IPS-18a (cell line): ENCODE measurements around the gene OR10J4.

Source experiments
- H3K27ac ChIP-seq: one replicate; pipeline ENCODE4 v1.5.1; 2013; ENCODE audit warnings: low read length
- H3K27me3 ChIP-seq: one replicate; pipeline ENCODE4 v1.6.1; 2013; ENCODE audit warnings: mild to moderate bottlenecking, low read length; ENCODE audit not compliant: control insufficient read depth, insufficient read depth
- H3K36me3 ChIP-seq: one replicate; pipeline ENCODE4 v1.6.1; 2013; ENCODE audit warnings: low read depth, low read length; ENCODE audit not compliant: control insufficient read depth
- H3K4me1 ChIP-seq: one replicate; pipeline ENCODE4 v1.6.1; 2013; ENCODE audit warnings: low read depth, low read length; ENCODE audit not compliant: control insufficient read depth
- H3K4me3 ChIP-seq: one replicate; pipeline ENCODE4 v1.5.1; 2013; ENCODE audit warnings: low read length
- H3K9ac ChIP-seq: one replicate; pipeline ENCODE4 v1.6.1; 2013; ENCODE audit warnings: mild to moderate bottlenecking, low read length, moderate library complexity
- H3K9me3 ChIP-seq: one replicate; pipeline ENCODE4 v1.6.1; 2013; ENCODE audit warnings: low read depth, low read length; ENCODE audit not compliant: control insufficient read depth

The OR10J4 gene

DNA sequence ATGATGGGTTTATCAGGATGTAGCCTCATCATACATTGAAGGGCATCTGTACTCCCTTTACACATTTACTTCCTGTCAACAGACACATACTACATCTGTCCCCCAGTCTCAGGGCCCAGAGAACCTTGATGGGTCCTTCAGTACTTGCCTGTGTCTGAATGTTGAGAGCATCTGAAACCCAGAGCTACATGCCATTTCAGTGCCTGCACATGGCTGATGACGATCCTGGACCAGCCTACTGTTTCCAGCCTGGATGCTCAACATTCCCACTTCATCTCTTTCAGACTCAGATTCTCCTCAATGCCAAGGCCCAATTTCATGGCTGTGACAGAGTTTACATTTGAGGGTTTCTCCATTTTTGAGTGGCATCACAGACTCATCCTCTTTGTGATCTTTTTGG is at the start of gene OR10J4:
Gene OR10J4 (plus strand): TSS at position 301 of the 400 bp plus-strand sequence.
- H3K4me1 ChIP-seq, result no peaks in the 10 kb centered on the region
- no peaks in the 10 kb centered on the region for H3K36me3 ChIP-seq
- no peaks in the 10 kb centered on the region for H3K27me3 ChIP-seq
- H3K4me3 ChIP-seq, result no peak within 1 kb of the TSS
- H3K9me3 ChIP-seq, result no peaks in the 10 kb centered on the region
- no peak within 1 kb of the TSS for H3K27ac ChIP-seq
- no peak within 1 kb of the TSS for H3K9ac ChIP-seq

DNA sequence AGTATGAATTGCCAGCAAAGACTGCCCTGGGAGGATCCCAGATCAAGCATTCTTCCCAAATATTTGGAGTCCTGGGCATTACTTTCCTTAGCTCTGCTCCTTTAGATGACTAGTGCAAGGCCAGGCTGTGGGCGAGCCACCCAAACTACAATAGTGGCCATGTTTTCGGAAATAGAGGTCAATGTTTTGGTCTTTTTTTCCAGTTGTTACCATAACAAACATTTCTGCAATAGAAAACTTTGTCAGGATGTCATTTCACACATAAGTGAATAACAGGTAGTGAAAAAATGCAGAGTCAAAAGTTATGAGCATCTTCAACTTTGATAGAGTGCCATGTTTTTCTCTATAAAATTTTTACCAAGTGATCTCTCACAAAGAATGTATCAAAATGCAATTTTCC is 25.2 kb upstream of the OR10J4 start:
- H3K27ac ChIP-seq, result no peak overlapping the region
- no peak overlapping the region for H3K4me3 ChIP-seq
- H3K4me1 ChIP-seq, result peaks cover 3% of the 10 kb centered on the region
- no peaks in the 10 kb centered on the region for H3K9me3 ChIP-seq
- no peaks in the 10 kb centered on the region for H3K27me3 ChIP-seq
- no peak overlapping the region for H3K9ac ChIP-seq
- no peaks in the 10 kb centered on the region for H3K36me3 ChIP-seq

DNA sequence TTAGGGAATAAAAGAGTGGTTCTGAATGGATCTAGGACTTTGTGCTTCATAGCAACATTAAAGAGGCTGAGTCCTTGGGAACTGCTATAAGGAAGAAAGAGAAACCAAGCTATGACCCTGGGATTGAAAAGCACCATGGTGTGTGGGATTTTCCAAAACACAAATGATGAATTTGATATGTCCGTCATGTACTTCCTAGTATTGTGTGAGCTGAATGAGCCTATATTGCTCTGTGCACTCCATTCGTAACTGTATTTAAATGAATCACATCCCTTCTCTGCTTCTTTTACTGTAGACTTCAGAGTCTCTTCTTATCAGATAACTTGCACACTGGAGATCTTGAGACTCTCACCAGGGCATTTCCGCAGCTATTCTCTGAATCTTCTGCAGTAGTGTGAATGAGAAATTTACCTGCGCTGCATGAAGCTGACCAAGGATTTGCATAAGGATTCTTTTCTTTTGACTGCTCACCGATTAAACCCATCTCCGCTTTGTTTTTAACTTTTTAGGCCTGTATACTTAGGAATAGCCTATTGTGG is 23.1 kb upstream of the OR10J4 start:
- Histone ChIP-seq H3K27ac (no peak overlapping the region), H3K9me3 (no peaks in the 10 kb centered on the region), H3K9ac (no peak overlapping the region), H3K4me3 (no peak overlapping the region), H3K4me1 (peaks cover 3% of the 10 kb centered on the region), H3K27me3 (no peaks in the 10 kb centered on the region), H3K36me3 (no peaks in the 10 kb centered on the region)

DNA sequence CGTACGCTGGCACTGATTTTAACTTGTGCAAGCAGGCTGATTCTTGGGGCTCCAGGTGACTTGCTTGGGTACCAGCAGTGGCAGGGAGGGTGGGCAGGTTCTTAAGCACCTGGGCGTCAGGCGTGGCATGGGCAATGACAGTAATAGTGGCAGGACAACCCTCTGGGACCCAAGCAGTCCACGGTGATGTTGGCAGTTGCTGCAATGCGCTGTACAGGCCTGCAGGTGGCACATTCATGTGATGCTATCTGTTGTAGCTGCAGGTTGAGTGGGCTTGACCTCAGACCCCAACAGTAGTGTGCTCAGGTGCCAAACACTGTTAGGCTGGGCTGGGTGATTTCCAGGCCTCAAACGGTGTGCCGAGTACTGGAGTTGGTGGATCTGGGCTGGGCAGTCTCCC is 10.2 kb upstream of the OR10J4 start:
- H3K27ac ChIP-seq, result no peak overlapping the region
- no peaks in the 10 kb centered on the region for H3K36me3 ChIP-seq
- H3K9ac ChIP-seq, result no peak overlapping the region
- H3K27me3 ChIP-seq, result no peaks in the 10 kb centered on the region
- H3K4me1 ChIP-seq, result no peaks in the 10 kb centered on the region
- H3K4me3 ChIP-seq, result no peak overlapping the region
- H3K9me3 ChIP-seq, result peaks cover 16% of the 10 kb centered on the region

DNA sequence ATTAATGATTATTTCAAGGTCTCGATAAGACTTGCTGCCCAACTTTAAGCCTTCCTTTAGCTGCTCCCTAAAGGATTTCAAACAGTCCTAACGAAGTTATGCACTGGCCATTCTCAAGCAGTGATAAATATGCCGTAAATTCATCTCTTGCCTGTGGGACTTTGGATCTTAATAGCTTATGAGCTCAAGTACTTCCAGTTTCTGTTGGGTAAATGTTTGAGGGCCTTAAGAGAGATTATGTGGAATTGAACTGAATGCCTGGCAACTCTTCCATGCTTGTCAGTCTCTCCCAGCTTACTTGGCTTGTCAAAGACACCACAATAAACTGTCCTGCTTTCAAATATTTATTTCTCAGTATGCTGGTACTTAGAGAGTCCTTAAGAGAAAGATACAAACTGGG is 3.5 kb upstream of the OR10J4 start:
- H3K9me3 ChIP-seq, result no peaks in the 10 kb centered on the region
- no peaks in the 10 kb centered on the region for H3K27me3 ChIP-seq
- H3K27ac ChIP-seq, result no peak overlapping the region
- H3K9ac ChIP-seq, result no peak overlapping the region
- no peaks in the 10 kb centered on the region for H3K36me3 ChIP-seq
- H3K4me1 ChIP-seq, result no peaks in the 10 kb centered on the region
- H3K4me3 ChIP-seq, result no peak overlapping the region

DNA sequence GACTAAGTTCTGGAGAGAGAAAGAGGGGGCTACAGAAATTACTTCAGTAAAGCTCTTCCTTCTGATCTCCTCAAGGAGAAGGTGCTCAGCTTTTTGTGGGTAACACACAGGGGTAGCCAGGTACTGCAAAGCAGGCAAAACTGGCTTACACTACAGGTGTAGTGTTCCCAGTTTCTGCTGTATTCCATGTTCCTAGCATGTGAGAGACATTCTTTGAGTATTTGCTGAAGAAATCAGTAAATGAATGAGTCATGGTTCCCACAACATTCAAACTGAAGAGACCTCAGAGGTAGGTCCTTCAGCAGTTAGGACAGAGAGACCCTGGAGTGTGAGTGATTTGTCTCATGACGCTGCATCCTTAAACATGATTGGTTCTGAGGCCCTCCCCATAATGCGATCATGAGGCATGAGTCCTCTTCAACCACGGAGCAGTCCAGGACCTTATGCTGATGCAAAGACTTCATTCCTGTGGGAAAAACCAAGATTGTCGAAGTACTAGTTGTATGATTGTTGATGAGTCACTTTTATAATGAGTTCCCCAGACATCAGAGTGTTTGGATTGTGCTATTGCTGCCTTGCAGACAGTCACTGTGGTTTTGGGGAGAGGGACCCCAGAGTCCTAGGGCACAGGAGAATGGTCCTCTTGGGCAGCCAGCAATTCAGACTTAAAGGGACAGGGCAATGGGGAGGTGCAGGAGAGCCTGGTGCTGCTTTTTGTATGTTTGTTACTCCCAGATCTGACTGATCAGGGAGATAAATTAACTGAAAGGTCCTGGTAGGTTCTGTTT is 2.7 kb upstream of the OR10J4 start:
- no peaks in the 10 kb centered on the region for H3K9me3 ChIP-seq
- no peak overlapping the region for H3K9ac ChIP-seq
- H3K4me1 ChIP-seq, result no peaks in the 10 kb centered on the region
- no peak overlapping the region for H3K4me3 ChIP-seq
- no peaks in the 10 kb centered on the region for H3K36me3 ChIP-seq
- H3K27ac ChIP-seq, result no peak overlapping the region
- no peaks in the 10 kb centered on the region for H3K27me3 ChIP-seq

DNA sequence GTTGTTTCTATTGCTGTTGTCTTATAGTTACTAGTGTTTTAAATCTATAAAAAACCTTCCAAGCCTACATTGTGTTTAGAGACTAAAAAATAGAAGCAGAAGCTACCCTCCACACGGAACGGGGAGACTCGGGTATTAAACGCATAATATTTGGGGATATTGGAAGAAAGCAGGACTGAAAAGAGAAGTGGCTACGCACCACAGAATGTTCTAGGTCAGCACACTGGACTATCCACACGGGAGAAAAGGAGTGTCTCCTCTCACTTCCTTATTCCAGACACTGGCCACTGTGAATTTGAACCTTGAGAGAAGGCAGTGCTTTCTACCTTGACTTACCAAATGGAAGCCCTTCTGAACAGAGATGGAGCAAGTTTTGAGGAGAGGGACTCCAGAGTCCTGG is 1.0 kb upstream of the OR10J4 start:
- no peaks in the 10 kb centered on the region for H3K36me3 ChIP-seq
- no peak overlapping the region for H3K9ac ChIP-seq
- H3K4me3 ChIP-seq, result no peak overlapping the region
- no peak overlapping the region for H3K27ac ChIP-seq
- no peaks in the 10 kb centered on the region for H3K4me1 ChIP-seq
- H3K9me3 ChIP-seq, result no peaks in the 10 kb centered on the region
- no peaks in the 10 kb centered on the region for H3K27me3 ChIP-seq

DNA sequence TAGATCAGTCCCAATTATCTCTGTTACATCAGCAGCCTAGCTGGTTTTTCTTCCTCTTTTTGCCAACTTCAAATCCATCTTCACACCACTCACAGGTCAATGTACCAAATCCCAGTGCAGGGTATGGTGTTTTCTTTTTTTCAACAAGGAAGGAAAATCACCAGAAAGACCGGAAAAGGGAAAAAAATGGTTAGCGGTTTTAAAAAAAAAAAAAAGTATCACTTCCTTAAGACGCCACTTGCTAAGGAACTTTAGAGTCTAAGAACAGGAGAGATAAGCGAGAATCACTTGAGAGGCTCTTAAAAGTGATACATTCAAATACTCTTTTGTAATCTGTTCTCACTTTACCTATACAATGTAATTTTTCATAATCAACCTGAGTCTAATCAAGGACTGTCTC is 4.5 kb downstream of the OR10J4 start:
- no peaks in the 10 kb centered on the region for H3K4me1 ChIP-seq
- no peaks in the 10 kb centered on the region for H3K36me3 ChIP-seq
- no peaks in the 10 kb centered on the region for H3K27me3 ChIP-seq
- H3K9ac ChIP-seq, result no peak overlapping the region
- no peaks in the 10 kb centered on the region for H3K9me3 ChIP-seq
- no peak overlapping the region for H3K27ac ChIP-seq
- H3K4me3 ChIP-seq, result no peak overlapping the region

DNA sequence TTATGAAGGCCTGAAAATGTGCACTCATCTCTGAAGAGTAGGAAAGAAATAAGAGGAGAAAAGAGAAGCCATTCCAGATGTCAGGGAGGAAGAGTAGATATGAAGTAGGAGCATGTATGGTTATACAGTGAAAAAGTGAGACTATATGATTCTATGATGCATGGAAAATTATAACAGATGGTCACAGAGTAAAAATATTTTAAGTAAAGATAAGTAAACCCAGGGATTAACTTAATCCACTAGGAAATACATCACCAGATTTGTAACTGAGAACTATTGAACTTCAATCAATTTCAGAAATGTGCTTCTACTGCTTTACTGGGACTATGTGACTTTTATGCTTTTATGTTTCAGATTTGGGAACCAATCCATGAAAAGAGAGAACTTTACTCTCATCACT is 7.4 kb downstream of the OR10J4 start, which contains the start of gene OR10J1:
Gene OR10J1 (plus strand): TSS at position 301 of the 400 bp plus-strand sequence. CDS start 70 bp downstream, at position 371.
- H3K9me3 ChIP-seq, result no peaks in the 10 kb centered on the region
- no peak within 1 kb of the TSS for H3K27ac ChIP-seq
- H3K9ac ChIP-seq, result no peak within 1 kb of the TSS
- no peaks in the 10 kb centered on the region for H3K4me1 ChIP-seq
- H3K27me3 ChIP-seq, result no peaks in the 10 kb centered on the region
- H3K4me3 ChIP-seq, result no peak within 1 kb of the TSS
- H3K36me3 ChIP-seq, result no peaks in the 10 kb centered on the region

DNA sequence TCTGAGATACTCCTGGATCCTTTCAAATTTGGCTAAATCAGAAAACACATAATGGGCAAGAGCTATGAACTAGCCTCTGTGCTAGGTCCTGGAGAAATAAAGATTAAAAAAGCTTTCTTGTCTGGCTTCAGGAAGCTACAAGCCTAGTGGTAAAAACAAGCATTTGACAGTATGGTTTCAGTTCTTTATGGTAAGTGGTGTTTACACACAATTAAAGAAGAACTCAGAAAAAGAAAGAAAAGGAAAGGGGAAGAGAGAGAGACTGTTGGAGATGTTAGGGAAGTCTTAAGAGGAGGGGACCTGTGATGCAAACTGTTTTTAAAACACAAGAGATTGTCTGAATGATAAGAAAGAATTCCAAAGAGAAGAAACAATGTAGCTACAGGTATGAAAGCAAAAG is 9.4 kb downstream of the OR10J4 start:
- Histone ChIP-seq H3K4me1 (no peaks in the 10 kb centered on the region), H3K36me3 (no peaks in the 10 kb centered on the region), H3K4me3 (no peak overlapping the region), H3K9me3 (no peaks in the 10 kb centered on the region), H3K9ac (no peak overlapping the region), H3K27ac (no peak overlapping the region), H3K27me3 (no peaks in the 10 kb centered on the region)

DNA sequence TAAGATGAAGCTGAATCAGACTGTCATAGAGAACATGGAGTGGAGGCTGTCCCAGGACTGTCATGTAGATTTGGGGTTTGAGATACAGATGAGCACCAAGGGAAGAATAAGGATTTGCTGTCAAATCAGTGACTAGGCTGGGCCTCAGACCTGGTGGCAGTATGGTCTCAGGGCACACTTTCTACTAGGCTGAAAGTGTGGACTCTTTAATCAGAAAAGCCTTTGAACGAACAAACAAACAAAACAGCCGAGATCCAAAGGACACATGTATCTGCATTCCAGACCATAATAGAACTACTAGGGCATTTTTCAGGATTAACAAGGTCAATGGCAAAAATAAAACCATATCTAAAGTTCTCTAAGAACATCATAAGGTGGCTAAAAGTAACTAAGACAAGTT is 10.4 kb downstream of the OR10J4 start:
- no peak overlapping the region for H3K4me3 ChIP-seq
- H3K27ac ChIP-seq, result no peak overlapping the region
- no peaks in the 10 kb centered on the region for H3K36me3 ChIP-seq
- H3K9me3 ChIP-seq, result peaks cover 3% of the 10 kb centered on the region
- no peaks in the 10 kb centered on the region for H3K4me1 ChIP-seq
- no peak overlapping the region for H3K9ac ChIP-seq
- H3K27me3 ChIP-seq, result no peaks in the 10 kb centered on the region
